Erythroblast (primary cell): Measurements from ENCODE around the gene UGDH.
A peak's percentile ranks its signal among the peaks of the same experiment; 100 is the strongest.

ENCODE experiments used
- DNase-seq, 2 experiments: peaks; one replicate each; lab custom pipeline; 2025; lab: John Stamatoyannopoulos, UW
- GATA1 ChIP-seq: IDR thresholded peaks from 2 replicates; pipeline ENCODE4 v1.6.1; 2011; ENCODE audit warnings: low read depth, mild to moderate bottlenecking, control low read depth, low read length, moderate library complexity
- POLR2A ChIP-seq: IDR thresholded peaks from 2 replicates; pipeline ENCODE4 v1.6.1; 2011; ENCODE audit warnings: mild to moderate bottlenecking, low read length

Gene UGDH

GRCh38 chr4:39494354-39494753 is 32.9 kb downstream of the UGDH start:
- DNase-seq, result no peak
- no peak for TF ChIP-seq GATA1
- TF ChIP-seq POLR2A, result no peak

- TF ChIP-seq POLR2A, result no peak
- TF ChIP-seq GATA1, result no peak
- no peak for DNase-seq
These were observed 36.9 kb downstream of the UGDH start for GRCh38 chr4:39490322-39490721.

- peak in 1 of 2 experiments; percentile 11 for DNase-seq
- TF ChIP-seq GATA1 (no peak), POLR2A (no peak)
These were observed 40.9 kb downstream of the UGDH start for GRCh38 chr4:39486221-39486804.

DNA sequence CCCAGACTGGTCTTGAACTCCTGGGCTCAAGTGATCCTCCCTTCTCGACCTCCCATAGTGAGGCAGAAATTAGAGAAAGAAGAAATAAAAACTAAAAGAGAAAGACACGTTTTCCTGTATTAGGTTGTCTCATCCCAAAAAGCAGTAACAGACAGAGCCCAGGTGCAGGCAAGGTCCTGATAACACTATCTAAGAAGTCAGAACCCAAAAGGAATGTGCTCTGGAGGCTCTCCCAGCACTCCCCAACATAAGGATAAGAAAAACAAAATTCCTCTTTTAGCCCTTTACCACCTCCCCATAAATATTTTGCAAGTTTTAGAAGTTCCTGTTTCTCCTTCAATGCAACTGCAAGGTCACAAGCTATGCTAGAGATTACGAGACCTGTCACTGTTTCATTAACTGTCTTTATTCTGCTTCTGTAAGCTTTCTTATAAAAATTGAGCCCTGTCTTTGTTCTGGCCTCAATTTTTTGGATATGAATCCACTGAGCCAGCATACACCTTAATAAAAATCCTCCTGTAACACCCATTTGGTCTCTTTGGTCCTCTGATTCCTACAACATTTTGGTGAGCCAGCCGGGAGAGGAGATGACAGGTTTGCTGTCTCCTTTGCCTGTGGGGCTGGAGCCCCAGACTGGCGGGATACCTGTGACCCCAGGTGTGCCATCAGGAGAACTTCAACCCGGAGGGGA is 42.5 kb downstream of the UGDH start:
- TF ChIP-seq POLR2A (no peak), GATA1 (no peak)
- no peak for DNase-seq

GRCh38 chr4:39480902-39481695 is 46.1 kb downstream of the UGDH start:
- no peak for DNase-seq
- no peak for TF ChIP-seq GATA1
- no peak for TF ChIP-seq POLR2A

DNA sequence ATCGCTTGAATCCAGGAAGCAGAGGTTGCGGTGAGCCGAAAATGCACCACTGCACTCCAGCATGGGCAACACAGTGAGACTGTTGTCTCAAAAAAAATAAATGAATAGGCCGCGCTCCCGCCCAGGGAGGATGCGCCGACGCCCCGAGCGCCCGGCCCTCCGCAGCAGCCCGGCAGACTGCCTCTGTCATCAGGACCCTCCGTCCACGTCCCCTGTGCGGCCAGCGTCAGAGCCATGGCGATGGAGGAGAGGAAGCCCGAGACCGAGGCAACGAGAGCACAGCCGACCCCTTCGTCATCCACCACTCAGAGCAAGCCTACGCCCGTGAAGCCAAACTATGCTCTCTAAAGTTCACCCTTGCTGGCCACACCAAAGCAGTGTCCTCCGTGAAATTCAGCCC is 47.0 kb downstream of the UGDH start:
- no peak for TF ChIP-seq GATA1
- TF ChIP-seq POLR2A, result no peak
- no peak for DNase-seq

DNA sequence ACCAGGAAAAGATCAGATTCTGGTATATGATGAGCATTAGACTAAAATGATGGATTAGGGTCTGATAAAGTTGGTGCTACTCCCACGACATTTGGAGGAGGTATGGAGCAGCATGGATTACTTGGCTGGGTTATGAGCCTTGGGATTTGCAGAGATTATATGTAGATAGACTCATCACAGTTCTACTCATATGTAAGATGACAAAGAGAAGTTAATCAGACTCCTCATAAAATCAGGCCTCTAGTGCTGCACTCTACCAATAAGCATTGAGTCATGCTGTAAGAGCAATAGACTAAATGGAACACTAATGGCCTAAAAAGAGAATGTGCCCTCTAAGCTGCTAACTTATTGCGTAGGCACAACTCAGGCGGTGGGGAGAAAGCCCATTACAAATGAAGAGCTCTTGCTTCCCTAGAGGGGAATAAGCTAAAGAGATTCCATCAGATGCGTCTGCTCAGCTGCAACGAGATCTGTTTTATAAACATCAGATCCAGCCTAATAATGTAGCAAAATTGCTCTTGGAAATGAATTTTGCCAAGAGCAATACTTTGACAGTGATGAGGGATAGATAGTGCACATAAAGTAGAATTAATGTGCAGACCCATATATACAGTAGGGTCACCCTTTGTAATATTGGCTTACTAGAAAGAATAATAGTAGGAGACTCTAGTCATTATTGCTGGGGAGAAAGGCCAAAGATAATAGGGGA is 50.9 kb downstream of the UGDH start:
- no peak for DNase-seq
- TF ChIP-seq POLR2A, result no peak
- no peak for TF ChIP-seq GATA1

DNA sequence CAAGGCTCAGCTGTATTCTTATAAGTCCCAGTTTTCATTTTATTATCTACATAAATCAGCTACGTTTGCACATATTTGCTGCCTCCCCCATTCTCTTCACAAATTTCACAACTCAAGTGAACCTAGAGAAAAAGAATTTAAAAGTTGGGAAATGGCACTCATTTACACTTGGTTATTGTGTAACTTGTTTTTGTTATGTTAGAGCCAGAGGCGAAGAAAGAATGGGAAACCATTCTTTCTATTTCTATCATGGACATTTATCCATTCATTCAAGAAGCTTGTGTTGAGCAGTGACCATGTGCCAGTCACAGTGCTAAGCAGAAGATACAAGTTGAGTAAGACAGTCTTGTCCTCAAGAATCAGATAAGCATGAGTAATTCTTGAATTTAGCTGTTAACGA is 54.8 kb downstream of the UGDH start:
- TF ChIP-seq GATA1 (no peak), POLR2A (no peak)
- no peak for DNase-seq

GRCh38 chr4:39470402-39470801 is 56.8 kb downstream of the UGDH start:
- DNase-seq, result no peak
- TF ChIP-seq GATA1, result no peak
- no peak for TF ChIP-seq POLR2A

DNA sequence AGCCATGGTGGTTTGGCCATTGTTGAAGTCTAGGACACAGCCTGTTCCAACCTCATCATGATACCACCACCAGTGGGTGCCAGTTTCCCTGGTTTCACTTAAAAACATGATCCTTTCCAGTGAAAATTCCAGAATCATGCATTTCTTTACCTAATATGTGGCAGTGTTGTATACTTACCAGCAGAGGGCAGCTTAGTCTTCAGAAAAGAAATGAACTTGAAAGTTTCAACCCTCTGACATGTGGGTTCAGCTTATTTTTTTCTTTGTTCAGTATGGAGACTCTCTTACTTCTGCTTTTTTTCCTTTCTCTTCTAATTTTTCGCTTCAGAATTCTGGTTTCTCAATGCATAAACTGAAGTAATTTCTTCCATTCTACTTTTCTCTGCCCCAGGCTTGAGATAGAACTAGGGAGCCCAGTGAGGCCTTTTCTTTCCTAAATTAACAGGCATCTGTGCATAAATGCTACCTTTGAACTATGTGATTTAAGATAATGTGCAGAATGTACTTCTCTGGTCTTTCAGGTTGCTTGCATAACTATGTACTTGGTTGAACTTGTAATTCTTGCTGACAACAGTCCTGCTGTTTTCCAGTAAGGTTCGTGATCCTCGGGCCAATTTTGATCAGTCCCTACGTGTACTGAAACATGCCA is 57.7 kb downstream of the UGDH start:
- TF ChIP-seq POLR2A, result no peak
- TF ChIP-seq GATA1, result no peak
- peak; percentile 77 to 82 for DNase-seq

- TF ChIP-seq GATA1 (no peak), POLR2A (no peak)
- no peak for DNase-seq
These were observed 59.8 kb downstream of the UGDH start for GRCh38 chr4:39467464-39467863.

GRCh38 chr4:39466747-39467146 is 60.5 kb downstream of the UGDH start:
- no peak for DNase-seq
- TF ChIP-seq POLR2A (no peak), GATA1 (no peak)

DNA sequence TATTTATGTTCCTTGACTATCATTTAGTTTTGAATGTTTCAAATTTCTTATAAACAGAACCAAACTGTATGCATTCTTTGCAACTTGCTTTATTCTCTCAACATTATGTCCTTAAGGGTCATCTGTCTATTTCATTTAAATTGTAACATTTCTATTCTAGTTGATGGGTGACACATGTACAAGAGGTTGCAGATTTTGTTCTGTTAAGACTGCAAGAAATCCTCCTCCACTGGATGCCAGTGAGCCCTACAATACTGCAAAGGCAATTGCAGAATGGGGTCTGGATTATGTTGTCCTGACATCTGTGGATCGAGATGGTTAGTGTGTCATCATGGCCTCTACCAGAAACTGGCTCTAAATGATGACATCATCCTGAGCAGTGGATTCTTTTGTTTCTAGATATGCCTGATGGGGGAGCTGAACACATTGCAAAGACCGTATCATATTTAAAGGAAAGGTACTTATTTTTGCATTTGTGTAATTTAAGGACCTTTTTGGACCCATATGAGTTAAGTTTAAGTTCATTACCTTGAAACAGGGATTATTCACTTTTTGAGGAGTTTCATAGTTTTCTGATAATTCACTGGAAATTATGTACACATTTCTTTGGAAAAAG is 62.2 kb downstream of the UGDH start:
- TF ChIP-seq POLR2A (no peak), GATA1 (no peak)
- DNase-seq, result peak; percentile 60 to 65
